GM12874 (cell line): Measurements from ENCODE around the gene ADD2.

ENCODE experiments used
- TF ChIP-seq, protein P1 (sequence below): IDR thresholded peaks from 2 replicates; pipeline ENCODE4 v1.5.1; 2011; ENCODE audit warnings: low read depth, mild to moderate bottlenecking, control low read depth, low read length, moderate library complexity; ENCODE audit not compliant: insufficient read depth

ADD2 gene

DNA sequence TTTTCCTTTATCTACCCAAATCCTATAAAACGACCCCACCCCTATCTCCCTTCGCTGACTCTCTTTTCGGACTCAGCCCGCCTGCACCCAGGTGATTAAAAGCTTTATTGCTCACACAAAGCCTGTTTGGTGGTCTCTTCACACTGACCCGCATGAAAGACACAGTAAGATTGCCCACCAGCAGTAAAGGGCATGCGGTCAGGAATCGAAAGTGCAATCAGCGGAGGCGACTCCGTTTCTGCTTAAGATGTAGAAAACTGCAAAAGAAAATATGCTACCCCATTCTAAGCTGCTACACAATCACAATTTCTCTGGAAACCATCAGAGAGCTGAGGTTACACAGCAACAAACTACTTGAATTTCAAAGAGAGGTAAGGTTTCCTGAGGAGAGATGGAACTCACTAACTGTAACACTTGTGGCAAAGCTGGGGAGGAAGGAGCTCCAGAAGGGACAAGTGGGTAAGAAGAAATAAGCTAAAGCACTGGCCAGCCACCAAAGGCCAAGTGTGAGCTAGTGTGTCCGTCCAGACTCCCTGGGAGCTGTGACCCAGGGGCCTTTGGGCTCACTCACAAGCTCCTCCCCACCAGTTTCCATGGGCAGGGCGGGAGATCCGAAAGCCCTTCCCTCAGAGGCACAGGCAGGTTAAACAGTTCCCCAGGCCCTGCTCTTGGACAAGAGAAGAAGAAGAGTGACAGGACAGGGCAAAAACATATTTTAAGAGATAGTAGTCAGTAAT, 141.6 kb downstream of the ADD2 start:
- TF ChIP-seq, protein P1, sequence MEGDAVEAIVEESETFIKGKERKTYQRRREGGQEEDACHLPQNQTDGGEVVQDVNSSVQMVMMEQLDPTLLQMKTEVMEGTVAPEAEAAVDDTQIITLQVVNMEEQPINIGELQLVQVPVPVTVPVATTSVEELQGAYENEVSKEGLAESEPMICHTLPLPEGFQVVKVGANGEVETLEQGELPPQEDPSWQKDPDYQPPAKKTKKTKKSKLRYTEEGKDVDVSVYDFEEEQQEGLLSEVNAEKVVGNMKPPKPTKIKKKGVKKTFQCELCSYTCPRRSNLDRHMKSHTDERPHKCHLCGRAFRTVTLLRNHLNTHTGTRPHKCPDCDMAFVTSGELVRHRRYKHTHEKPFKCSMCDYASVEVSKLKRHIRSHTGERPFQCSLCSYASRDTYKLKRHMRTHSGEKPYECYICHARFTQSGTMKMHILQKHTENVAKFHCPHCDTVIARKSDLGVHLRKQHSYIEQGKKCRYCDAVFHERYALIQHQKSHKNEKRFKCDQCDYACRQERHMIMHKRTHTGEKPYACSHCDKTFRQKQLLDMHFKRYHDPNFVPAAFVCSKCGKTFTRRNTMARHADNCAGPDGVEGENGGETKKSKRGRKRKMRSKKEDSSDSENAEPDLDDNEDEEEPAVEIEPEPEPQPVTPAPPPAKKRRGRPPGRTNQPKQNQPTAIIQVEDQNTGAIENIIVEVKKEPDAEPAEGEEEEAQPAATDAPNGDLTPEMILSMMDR, result no peak

DNA sequence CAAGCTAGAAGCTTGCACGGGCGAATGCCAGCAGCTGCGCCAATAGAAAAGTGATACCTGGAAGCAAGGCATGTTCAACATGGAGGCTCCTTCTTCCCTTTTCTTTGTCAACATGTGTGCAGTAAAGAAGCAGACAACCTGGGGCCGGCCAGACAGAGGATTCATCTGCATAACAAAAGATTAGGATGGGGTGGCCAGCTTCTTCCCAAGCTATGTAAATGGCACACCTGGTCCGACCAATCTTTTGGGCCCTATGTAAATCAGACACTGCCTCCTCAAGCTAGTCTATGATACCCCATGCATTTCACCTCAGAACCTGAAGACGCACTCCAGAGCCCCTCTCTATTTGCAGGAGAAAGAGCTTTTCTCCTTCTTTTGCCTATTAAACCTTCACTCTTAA, 148.0 kb downstream of the ADD2 start:
- TF ChIP-seq, protein P1, result no peak

DNA sequence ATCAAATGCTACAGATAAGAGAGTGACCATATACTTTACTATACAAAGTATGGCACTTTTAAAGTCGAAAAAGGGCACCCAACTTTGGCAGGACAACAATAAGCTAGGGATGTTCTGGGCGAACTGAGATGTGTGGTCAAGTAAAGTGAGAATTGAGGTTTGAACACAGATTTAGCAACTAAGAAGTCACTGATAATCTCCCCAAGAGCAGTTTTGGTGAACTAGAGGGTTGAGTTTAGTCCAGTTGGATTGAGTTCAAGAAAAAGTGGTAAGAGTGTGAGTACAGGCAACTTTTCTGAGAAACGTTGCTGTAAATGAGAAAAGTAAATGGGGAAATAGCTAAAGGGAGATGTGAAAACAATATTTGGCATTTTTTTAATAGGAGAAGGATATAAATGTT, 148.8 kb downstream of the ADD2 start:
- TF ChIP-seq, protein P1, result no peak

DNA sequence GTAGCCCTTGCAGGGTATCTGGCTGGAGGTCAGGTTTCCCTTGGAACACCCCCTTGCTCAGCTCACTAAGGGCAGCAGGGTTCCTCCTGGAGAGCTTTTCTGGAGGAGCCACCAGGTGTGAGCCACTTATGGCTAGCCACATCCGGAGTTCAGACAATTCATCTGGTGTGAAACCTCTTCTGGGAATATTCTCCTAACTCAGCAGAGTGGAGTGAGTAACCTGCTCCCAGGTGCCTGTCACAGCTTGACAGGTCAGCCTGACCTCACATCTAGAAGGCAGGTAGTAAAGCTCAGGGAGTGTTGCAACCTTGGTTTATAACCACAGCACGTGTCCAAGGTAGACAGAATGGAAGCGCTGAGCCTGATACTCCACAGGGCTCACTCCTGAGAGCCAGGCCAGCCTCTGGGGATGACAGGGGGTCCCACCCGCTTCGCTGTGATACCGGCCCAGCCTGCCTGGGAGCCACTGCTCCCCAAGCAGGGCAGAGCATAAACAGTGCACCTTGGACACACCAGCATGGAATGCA, 151.8 kb downstream of the ADD2 start:
- TF ChIP-seq, protein P1, result no peak

DNA sequence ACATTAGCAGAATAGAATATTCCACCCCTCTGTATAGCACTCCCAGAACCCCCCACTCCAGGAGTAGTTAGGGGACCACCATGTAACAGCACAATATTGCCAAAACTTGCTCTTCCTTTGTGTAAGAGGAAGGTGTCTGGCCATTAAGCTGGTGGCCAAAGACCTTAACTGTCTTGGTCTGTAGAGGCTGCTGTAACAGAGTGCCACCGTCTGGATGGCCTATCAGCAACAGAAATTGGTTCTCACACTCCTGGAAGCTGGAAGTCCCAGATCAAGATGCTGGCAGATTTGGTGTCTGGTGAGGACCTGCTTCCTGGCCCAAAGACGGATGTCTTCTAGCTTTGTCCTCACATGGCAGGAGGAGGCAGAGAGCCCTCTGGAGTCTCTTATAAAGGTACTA, 152.8 kb downstream of the ADD2 start:
- TF ChIP-seq, protein P1, result no peak

DNA sequence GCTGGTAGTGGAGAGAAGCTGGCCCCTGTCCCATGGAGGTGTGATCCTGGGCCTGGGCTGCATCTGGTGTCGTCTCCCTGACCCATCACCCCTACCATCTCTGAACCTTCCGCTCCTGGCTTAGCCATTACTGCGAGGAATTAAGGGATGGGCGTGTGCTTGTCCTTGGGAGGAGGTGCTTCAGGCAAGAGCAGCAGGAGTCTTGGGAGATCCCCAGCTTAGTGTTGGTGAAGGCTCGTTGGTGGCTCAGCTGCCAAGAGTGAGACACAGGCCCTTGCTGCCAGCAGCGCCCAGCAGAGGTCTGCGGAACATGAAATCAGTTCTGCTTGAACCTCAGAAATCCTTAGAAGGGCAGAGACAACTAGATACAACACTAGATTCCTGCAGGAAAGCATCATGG, 154.5 kb downstream of the ADD2 start:
- TF ChIP-seq, protein P1, result no peak

DNA sequence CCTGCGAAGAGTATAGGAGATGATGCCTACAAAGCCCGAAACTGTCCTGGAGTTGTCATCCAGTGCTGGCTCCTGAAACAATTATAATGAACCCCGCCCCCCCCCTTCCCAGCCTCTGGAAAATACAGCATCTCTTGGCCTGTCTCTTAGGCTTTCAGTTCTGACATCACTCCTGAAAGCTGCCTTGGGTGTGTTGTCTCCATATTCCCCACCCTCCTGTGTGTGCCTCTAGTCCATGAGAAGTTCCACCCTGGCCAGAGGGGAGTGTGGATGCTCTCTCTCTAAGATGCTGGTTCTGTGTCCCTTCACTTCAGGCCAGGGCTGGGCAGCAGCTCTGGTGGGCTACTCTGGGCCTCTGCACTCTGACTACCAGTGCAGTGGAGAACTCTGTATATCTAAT, 155.4 kb downstream of the ADD2 start:
- TF ChIP-seq, protein P1, result no peak

DNA sequence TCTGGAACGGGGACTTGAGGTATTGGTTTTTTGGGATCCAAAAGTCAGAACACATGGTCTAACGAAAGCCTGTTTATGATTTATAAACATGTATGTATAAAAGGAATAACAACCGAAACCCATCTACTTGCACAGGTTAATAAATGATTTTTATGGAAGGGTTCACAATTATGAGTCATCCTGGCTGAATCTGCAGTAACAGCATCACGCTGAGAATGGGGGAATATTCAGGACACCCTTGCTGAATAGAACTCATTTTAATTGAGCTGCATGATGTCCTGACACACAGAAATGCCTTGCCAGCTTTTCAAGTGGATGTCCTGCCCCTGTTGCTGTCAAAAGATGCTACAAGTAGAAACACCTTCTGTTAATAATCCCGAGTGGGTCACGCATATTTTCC, 159.6 kb downstream of the ADD2 start:
- TF ChIP-seq, protein P1, result no peak
